Measurements from ENCODE around the gene THAP7.

THAP7 gene

GRCh38 chr22:21030621-21031544 is 29.0 kb upstream of the THAP7 start:
- DNase-seq (ENCODE audit: low read depth in 3 of 3): no peak

- no peak for DNase-seq (ENCODE audit: low read depth in 3 of 3)
These were observed 28.1 kb upstream of the THAP7 start for GRCh38 chr22:21030032-21030431.

GRCh38 chr22:21029486-21030025 is 27.6 kb upstream of the THAP7 start:
- no peak for DNase-seq (ENCODE audit: low read depth in 3 of 3)

GRCh38 chr22:21028277-21029251 is 26.6 kb upstream of the THAP7 start:
- DNase-seq (ENCODE audit: low read depth in 3 of 3): no peak

- no peak for DNase-seq (ENCODE audit: low read depth in 3 of 3)
These were observed 25.1 kb upstream of the THAP7 start for GRCh38 chr22:21026783-21027692.

- no peak for DNase-seq (ENCODE audit: low read depth in 3 of 3)
These were observed 24.1 kb upstream of the THAP7 start for GRCh38 chr22:21025763-21026755.

GRCh38 chr22:21025266-21025665 is 23.3 kb upstream of the THAP7 start:
- DNase-seq (ENCODE audit: low read depth in 3 of 3): no peak

- no peak for DNase-seq (ENCODE audit: low read depth in 3 of 3)
These were observed 21.2 kb upstream of the THAP7 start for GRCh38 chr22:21022955-21023614.

- DNase-seq (ENCODE audit: low read depth in 3 of 3): no peak
These were observed 20.6 kb upstream of the THAP7 start for GRCh38 chr22:21022507-21022906.

GRCh38 chr22:21020802-21021429 is 19.0 kb upstream of the THAP7 start:
- DNase-seq (ENCODE audit: low read depth in 3 of 3): no peak

GRCh38 chr22:21018314-21018713 is 16.4 kb upstream of the THAP7 start:
- no peak for DNase-seq (ENCODE audit: low read depth in 3 of 3)

GRCh38 chr22:21016644-21017420 is 14.9 kb upstream of the THAP7 start:
- no peak for DNase-seq (ENCODE audit: low read depth in 3 of 3)

GRCh38 chr22:21015466-21016006 is 13.6 kb upstream of the THAP7 start:
- DNase-seq (ENCODE audit: low read depth in 3 of 3): no peak

GRCh38 chr22:21014726-21015465 is 13.0 kb upstream of the THAP7 start, which contains the start of gene P2RX6:
Gene P2RX6, plus strand, starts transcription at chr22:21015165. Its CDS starts 10 bp downstream, at chr22:21015175.
- no peak for DNase-seq (ENCODE audit: low read depth in 3 of 3)

- peak; percentile 49 to 67 (median 55) for DNase-seq (ENCODE audit: low read depth in 3 of 3)
These were observed 12.3 kb upstream of the THAP7 start for GRCh38 chr22:21014202-21014725.

- DNase-seq (ENCODE audit: low read depth in 3 of 3): no peak
These were observed 11.8 kb upstream of the THAP7 start for GRCh38 chr22:21013657-21014201.
